GM10266 (cell line): ENCODE measurements around the gene MAN1C1.

Source experiments
- DNase-seq: peaks from one replicate; pipeline ENCODE4 v3.0.0; 2012; ENCODE audit errors: extremely low spot score
- CTCF ChIP-seq: IDR thresholded peaks from 2 replicates; pipeline ENCODE4 v1.5.1; 2012; ENCODE audit warnings: mild to moderate bottlenecking, low read depth; ENCODE audit not compliant: control insufficient read depth, insufficient read depth; ENCODE audit errors: missing control alignments

The MAN1C1 gene

GRCh38 chr1:25797939-25798338 lies 181.3 kb downstream of the MAN1C1 start:
- peak; percentile 67 for DNase-seq
- peak; percentile 42 for TF ChIP-seq CTCF

GRCh38 chr1:25798666-25799351 lies 182.2 kb downstream of the MAN1C1 start:
- TF ChIP-seq CTCF: no peak
- no peak for DNase-seq

GRCh38 chr1:25799352-25799934 lies 182.9 kb downstream of the MAN1C1 start:
- no peak for DNase-seq
- no peak for TF ChIP-seq CTCF

GRCh38 chr1:25799935-25800702 lies 183.5 kb downstream of the MAN1C1 start, which contains the start of gene SELENON:
Gene SELENON (plus strand): TSS chr1:25800193. CDS start chr1:25800231, 38 bp downstream.
- no peak for TF ChIP-seq CTCF
- peak; percentile 71 for DNase-seq

GRCh38 chr1:25800703-25801377 lies 184.2 kb downstream of the MAN1C1 start:
- DNase-seq: peak; percentile 27
- TF ChIP-seq CTCF: no peak

GRCh38 chr1:25802915-25803314 lies 186.3 kb downstream of the MAN1C1 start:
- no peak for TF ChIP-seq CTCF
- peak; percentile 82 for DNase-seq
